K562 (cell line): ENCODE measurements around the gene MRPL37. TPM values are rescaled to one million over a fixed set of nuclear protein-coding genes. Genes with fewer than 3 reads are reported as not detected.
A peak's percentile ranks its signal among the peaks of the same experiment; 100 is the strongest.

Experiments
- ATAC-seq: fragments of 200-7000 bp; cut with Tn5 transposase; 3 replicates; pipeline ENCODE4 v1.9.1; 2020; ENCODE audit warnings: moderate library complexity
- BruUV-seq: library from RNA; stranded (reverse); fragments of 400-500 nt; replicated peaks from 2 replicates; lab custom pipeline; 2021; lab: Mats Ljungman, UMichigan
- CTCF ChIA-PET: fragments of 300-600 bp; formaldehyde crosslinking; extraction: SDS; loops from one replicate; lab custom pipeline; 2021; ENCODE audit warnings: low intra/inter-chr PET ratio; lab: Yijun Ruan, JAX
- POLR2A ChIA-PET: fragments of 300-600, 350-650 bp; sonication (Branson Sonifier 250); formaldehyde crosslinking; extraction: SDS; loops from one replicate; lab custom pipeline; 2021; ENCODE audit warnings: antibody characterized with exemption, inconsistent platforms; lab: Yijun Ruan, JAX
- DNase-seq, 4 experiments: peaks; one replicate each; pipeline versions ENCODE4 v3.0.0 to v3.0.0-alpha.2; 2011 to 2018; ENCODE audit warnings: low spot score in 3 of 4, mixed read lengths in 3 of 4; ENCODE audit errors: extremely low read depth in 1 of 4
- FAIRE-seq: peaks from 2 replicates; lab custom pipeline; 2011; peaks lifted over from hg19 to GRCh38; lab: Jason Lieb, UNC
- H2AFZ ChIP-seq: 2 replicates; pipeline ENCODE4 v1.6.0; 2011; ENCODE audit warnings: low read depth, low read length, control low read depth, inconsistent platforms
- H3K27ac ChIP-seq: fragments of 200-600 bp; 3 replicates; pipeline ENCODE4 v1.8.0; 2011; ENCODE audit warnings: low read depth, mild to moderate bottlenecking, control low read depth, inconsistent platforms, low read length, moderate library complexity, mixed read lengths; ENCODE audit errors: extremely low read depth
- H3K27me3 ChIP-seq, 2 experiments: fragments of 300-600 bp in 1 of 2; 2 replicates in 1 of 2; 3 replicates in 1 of 2; pipeline versions ENCODE4 v1.6.0 to v1.8.0; 2011; ENCODE audit warnings: inconsistent platforms in 2 of 2, low read length in 2 of 2, mild to moderate bottlenecking in 1 of 2, mixed read lengths in 1 of 2, moderate library complexity in 1 of 2; ENCODE audit not compliant: control insufficient read depth in 2 of 2, insufficient read depth in 2 of 2
- H3K36me3 ChIP-seq: fragments of 300-600 bp; 3 replicates; pipeline ENCODE4 v1.8.0; 2011; ENCODE audit warnings: mild to moderate bottlenecking, low read length, inconsistent platforms; ENCODE audit not compliant: control insufficient read depth, insufficient read depth
- H3K4me1 ChIP-seq, 2 experiments: fragments of 200-600 bp in 1 of 2; replicated peaks in 1 of 2; 2 replicates in 1 of 2; 3 replicates in 1 of 2; pipeline versions ENCODE4 v1.5.1 to v1.8.0; 2011; ENCODE audit warnings: inconsistent platforms in 2 of 2, low read length in 2 of 2, mild to moderate bottlenecking in 1 of 2, mixed read lengths in 1 of 2, moderate library complexity in 1 of 2; ENCODE audit not compliant: control insufficient read depth in 2 of 2, insufficient read depth in 2 of 2
- H3K4me2 ChIP-seq: 2 replicates; pipeline ENCODE4 v1.6.1; 2011; ENCODE audit warnings: low read length, control low read depth, inconsistent platforms, mixed read lengths; ENCODE audit not compliant: insufficient read depth
- H3K4me3 ChIP-seq: fragments of 200-600 bp; sonication (generic), shearing (Covaris generic); 2 replicates; pipeline ENCODE4 v1.5.1; 2016; ENCODE audit warnings: control low read depth, inconsistent platforms
- H3K79me2 ChIP-seq: fragments of 200-600 bp; 3 replicates; pipeline ENCODE4 v1.8.0; 2011; ENCODE audit warnings: low read length, inconsistent platforms; ENCODE audit not compliant: control insufficient read depth, insufficient read depth
- H3K9ac ChIP-seq, 2 experiments: 2 replicates each; pipeline versions ENCODE4 v1.6.0 to v1.6.1; 2011; ENCODE audit warnings: low read depth in 2 of 2, low read length in 2 of 2, control low read depth in 1 of 2, inconsistent platforms in 1 of 2, mild to moderate bottlenecking in 1 of 2, mixed read lengths in 1 of 2; ENCODE audit not compliant: insufficient read depth in 1 of 2
- H3K9me1 ChIP-seq: one replicate; pipeline ENCODE4 v1.6.0; 2011; ENCODE audit warnings: inconsistent platforms, mild to moderate bottlenecking, low read length, moderate library complexity; ENCODE audit not compliant: control insufficient read depth, insufficient read depth
- H3K9me3 ChIP-seq: replicated peaks from 2 replicates; pipeline ENCODE4 v1.5.1; 2011; ENCODE audit warnings: low read depth, low read length, inconsistent platforms; ENCODE audit not compliant: control insufficient read depth, insufficient read depth
- H4K20me1 ChIP-seq: replicated peaks from 2 replicates; pipeline ENCODE4 v1.6.1; 2011; ENCODE audit warnings: low read length, inconsistent platforms, mixed read lengths; ENCODE audit not compliant: control insufficient read depth, insufficient read depth
- HDAC8 ChIP-seq: fragments of 450-650 bp; IDR thresholded peaks from 2 replicates; pipeline ENCODE4 v1.6.1; 2016; ENCODE audit warnings: mild to moderate bottlenecking, missing genetic modification characterization, moderate library complexity, missing compliant biosample characterization
- SPI1 ChIP-seq: IDR thresholded peaks from 2 replicates; pipeline ENCODE4 v1.6.1; 2011; ENCODE audit warnings: low read depth, low read length, control low read depth, borderline replicate concordance
- ZNF263 ChIP-seq: sonication (generic); formaldehyde crosslinking; IDR thresholded peaks from 2 replicates; pipeline ENCODE4 v1.8.0; 2022; ENCODE audit warnings: mild to moderate bottlenecking, missing genetic modification reagents, borderline replicate concordance
- WGBS: fragments of 100-300 bp; shearing (Covaris generic); methylation state at CpG from one replicate; pipeline ENCODE4 v1.1.6; 2016; ENCODE audit warnings: low coverage, mixed read lengths; ENCODE audit not compliant: insufficient coverage; ENCODE audit errors: missing lambda C conversion rate; 5-methylcytosine and 5-hydroxymethylcytosine counted together
- in situ Hi-C: fragments of 300-500 bp; cut with MboI; formaldehyde crosslinking; loops from 4 replicates; pipeline ENCODE4 v1.15.0; 2018; ENCODE audit warnings: inconsistent platforms, mixed read lengths
- intact Hi-C: fragments of 100-400 bp; cut with micrococcal nuclease; formaldehyde crosslinking; loops from 2 replicates; pipeline ENCODE4 v1.14.2; 2022
- polyA plus RNA-seq, 8 experiments: library from polyadenylated mRNA; depleted of rRNA in 4 of 8; stranded (reverse) in 5 of 8; unstranded in 3 of 8; fragments of >200 nt; fragmentation: Nextera tagmentation in 2 of 8; fragmentation: Illumina TruSeq in 1 of 8; extraction: Ambion mirVana in 2 of 8; extraction: Trizol in 1 of 8; gene quantifications; 2 replicates each; pipeline versions ENCODE4 v1.2.1 to v1.2.3, GENCODE V29; 2011 to 2014; ENCODE audit warnings: inconsistent platforms in 1 of 8, missing spikeins in 1 of 8
- total RNA-seq, 7 experiments: library from RNA; depleted of rRNA in 6 of 7; stranded (reverse); fragments of >200 nt in 6 of 7; fragmentation: Illumina TruSeq in 2 of 7; extraction: Trizol in 2 of 7; gene quantifications; 2 replicates each; pipeline versions ENCODE4 v1.2.1 to v1.2.3, GENCODE V29; 2011 to 2021; ENCODE audit warnings: low replicate concordance in 1 of 7
- TF ChIP-seq, protein P1 (sequence below): fragments of 450-650 bp; IDR thresholded peaks from 2 replicates; pipeline ENCODE4 v1.6.1; 2016

Gene MRPL37
- total and polyA plus RNA-seq, 9 of the 15 experiments (the other 6 are each of a cell fraction or from before 2014, with no cell fraction given) = 52.2 to 303 (median 180) TPM

DNA sequence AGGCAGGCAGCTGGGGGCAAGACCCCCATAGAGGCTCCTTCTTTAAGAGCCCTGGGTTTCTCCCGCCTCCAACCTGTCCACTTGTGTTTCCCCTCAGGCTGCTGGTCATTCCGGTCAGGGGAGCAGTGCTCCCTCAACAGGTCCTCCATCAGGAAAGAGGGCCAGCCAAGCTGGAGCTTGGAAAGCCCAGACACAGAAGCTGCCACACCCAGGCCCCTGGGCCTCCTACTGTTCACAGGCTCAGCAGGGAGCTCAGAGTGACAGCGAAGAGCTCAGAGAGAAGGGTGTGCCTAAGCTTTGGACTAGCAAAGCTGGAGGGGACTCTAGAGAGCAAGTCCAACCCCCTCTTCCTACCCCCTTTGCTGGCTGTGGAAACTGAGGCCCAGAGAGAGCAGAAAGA, 36.9 kb upstream of the MRPL37 start:
- Histone ChIP-seq H3K4me1 (peaks cover 16 to 20% of the 10 kb centered on the region in 2 experiments; a peak in 4 of 5 replicates), H3K4me2 (peak overlapping the region; percentile 13; the same call in 1 of the 2 replicates), H3K27me3 (no peaks in the 10 kb centered on the region), H3K27ac (0 out of 3 replicates have a peak overlapping the region, but pooled peaks have one; percentile 13), H3K36me3 (no peaks in the 10 kb centered on the region), H3K4me3 (no peak overlapping the region), H3K79me2 (no peaks in the 10 kb centered on the region), H3K9ac (peak overlapping the region in 1 of 2 experiments; percentile 12; a peak in 1 of 4 replicates), H3K9me1 (no peaks in the 10 kb centered on the region), H4K20me1 (no peaks in the 10 kb centered on the region), H2AFZ (peak overlapping the region; percentile 51), H3K9me3 (no peaks in the 10 kb centered on the region)
- DNase-seq (peak; percentile 59 to 76 (median 62)), FAIRE-seq (peak; percentile 26), ATAC-seq (peak; percentile 80)
- BruUV-seq = no TSS peak
- TF ChIP-seq HDAC8 (tag) (no peak), SPI1 (no peak), ZNF263 (CRISPR knock-in tag) (peak; percentile 86)
- TF ChIP-seq, protein P1, sequence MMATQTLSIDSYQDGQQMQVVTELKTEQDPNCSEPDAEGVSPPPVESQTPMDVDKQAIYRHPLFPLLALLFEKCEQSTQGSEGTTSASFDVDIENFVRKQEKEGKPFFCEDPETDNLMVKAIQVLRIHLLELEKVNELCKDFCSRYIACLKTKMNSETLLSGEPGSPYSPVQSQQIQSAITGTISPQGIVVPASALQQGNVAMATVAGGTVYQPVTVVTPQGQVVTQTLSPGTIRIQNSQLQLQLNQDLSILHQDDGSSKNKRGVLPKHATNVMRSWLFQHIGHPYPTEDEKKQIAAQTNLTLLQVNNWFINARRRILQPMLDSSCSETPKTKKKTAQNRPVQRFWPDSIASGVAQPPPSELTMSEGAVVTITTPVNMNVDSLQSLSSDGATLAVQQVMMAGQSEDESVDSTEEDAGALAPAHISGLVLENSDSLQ = peak; percentile 71
- WGBS = 36% methylated on average over 3 of the region's 3 CpGs
- POLR2A ChIA-PET = interaction anchor here (0.7 to 2.8 kb wide), 8 partner anchors 9 to 39 kb away, joined by 3 to 15 read pairs (median 5); partner anchors contain the start of gene CDCP2
- CTCF ChIA-PET = no interaction called here
- intact Hi-C loops = no loop called here
- in situ Hi-C loops = no loop called here
